Coronary artery (tissue), 2 donors: ENCODE measurements around the gene OAS1.

Source experiments
- DNase-seq: peaks from one replicate; pipeline ENCODE4 v3.0.0-alpha.2; 2017; ENCODE audit warnings: low spot score
- H3K27ac ChIP-seq, 2 donors: fragments of 200-600 bp; sonication (generic); one replicate each; pipeline ENCODE4 v1.5.1; 2016 to 2019
- H3K4me3 ChIP-seq: fragments of 200-600 bp; sonication (generic); 2 replicates; pipeline ENCODE4 v1.5.1; 2016; ENCODE audit warnings: mild to moderate bottlenecking, moderate library complexity
- CTCF ChIP-seq: fragments of 200-600 bp; sonication (generic); IDR thresholded peaks from one replicate; pipeline ENCODE4 v1.5.1; 2019; ENCODE audit warnings: antibody characterized with exemption

Gene OAS1

GRCh38 chr12:112942572-112942971 is 35.8 kb downstream of the OAS1 start:
- no peak for DNase-seq
- TF ChIP-seq CTCF: no peak
- no peak overlapping the region for H3K4me3 ChIP-seq
- H3K27ac ChIP-seq: no peak overlapping the region

GRCh38 chr12:112944024-112944690 is 37.4 kb downstream of the OAS1 start:
- no peak overlapping the region for H3K4me3 ChIP-seq

GRCh38 chr12:112945515-112945914 is 38.8 kb downstream of the OAS1 start:
- no peak overlapping the region for H3K4me3 ChIP-seq
- TF ChIP-seq CTCF: no peak
- DNase-seq: no peak
- no peak overlapping the region for H3K27ac ChIP-seq

More at GRCh38 chr12:112944024-112944690, 37.4 kb downstream of the OAS1 start:
- TF ChIP-seq CTCF: no peak
- DNase-seq: no peak
- no peak overlapping the region for H3K27ac ChIP-seq

GRCh38 chr12:112946236-112947000 is 39.7 kb downstream of the OAS1 start:
- Histone ChIP-seq H3K27ac (no peak overlapping the region), H3K4me3 (no peak overlapping the region)
- DNase-seq: no peak
- TF ChIP-seq CTCF: no peak

- Histone ChIP-seq H3K4me3 (no peak overlapping the region), H3K27ac (no peak overlapping the region)
- no peak for DNase-seq
- TF ChIP-seq CTCF: no peak
Measured at GRCh38 chr12:112947314-112947713, 40.6 kb downstream of the OAS1 start.

- no peak for TF ChIP-seq CTCF
- no peak for DNase-seq
- no peak overlapping the region for H3K4me3 ChIP-seq
- H3K27ac ChIP-seq: no peak overlapping the region
Measured at GRCh38 chr12:112947761-112948160, 41.0 kb downstream of the OAS1 start.

GRCh38 chr12:112948806-112949205 is 42.0 kb downstream of the OAS1 start:
- no peak for DNase-seq
- TF ChIP-seq CTCF: no peak
- no peak overlapping the region for H3K27ac ChIP-seq
- no peak overlapping the region for H3K4me3 ChIP-seq
